ENCODE data around the gene ZNF345. TPM values are rescaled to one million over a fixed set of nuclear protein-coding genes. Genes with fewer than 3 reads are reported as not detected.

The ZNF345 gene
- total and polyA plus RNA-seq, 2 of the 8 experiments (the other 6 are each of a cell fraction or from before 2014, with no cell fraction given), result 3.2 to 5.1 TPM

GRCh38 chr19:36898422-36898821, 47.7 kb downstream of the ZNF345 start:
- no peak overlapping the region for H3K4me3 ChIP-seq (ENCODE audit: extremely low read depth in 1 of 4, insufficient read depth in 2 of 4, low read depth in 3 of 4, low read length in 4 of 4)
- no peak overlapping the region for H4K8ac ChIP-seq (ENCODE audit: extremely low read depth, insufficient read depth, low read length)
- H4K20me1 ChIP-seq (replicated peaks in 1 of 2; ENCODE audit: control insufficient read depth in 1 of 2, insufficient read depth in 2 of 2, low read length in 2 of 2), result no peaks in the 10 kb centered on the region
- no peak overlapping the region for H3K56ac ChIP-seq (replicated peaks; ENCODE audit: insufficient read length, low read depth, low read length)
- no peaks in the 10 kb centered on the region for H3K79me2 ChIP-seq (ENCODE audit: control insufficient read depth in 1 of 2, insufficient read depth in 2 of 2, low read length in 2 of 2)
- H3K9me3 ChIP-seq (ENCODE audit: insufficient read depth in 2 of 2, low read depth in 1 of 2, low read length in 1 of 2), result peaks cover 39 to 54% of the 10 kb centered on the region in 2 experiments
- H4K5ac ChIP-seq (ENCODE audit: insufficient read length, low read depth, low read length), result no peak overlapping the region
- no peak overlapping the region for H3K23ac ChIP-seq (ENCODE audit: insufficient read length)
- no peak overlapping the region for H3K14ac ChIP-seq (ENCODE audit: insufficient read length)
- H2BK5ac ChIP-seq (ENCODE audit: low read depth, low read length), result no peak overlapping the region
- H2BK12ac ChIP-seq (ENCODE audit: low read depth, low read length), result no peak overlapping the region
- H3K79me1 ChIP-seq (ENCODE audit: low read depth, low read length), result no peaks in the 10 kb centered on the region
- H3K4me2 ChIP-seq (ENCODE audit: insufficient read depth in 1 of 2, low read depth in 2 of 2, low read length in 2 of 2), result no peak overlapping the region
- no peak overlapping the region for H3K27ac ChIP-seq (ENCODE audit: low read depth, low read length)
- H2BK15ac ChIP-seq (ENCODE audit: low read length), result no peak overlapping the region
- DNase-seq (ENCODE audit: low read depth in 1 of 2, low spot score in 2 of 2) (no peak), FAIRE-seq (no peak)
- H3K4ac ChIP-seq (replicated peaks; ENCODE audit: insufficient read length, low read depth, low read length), result no peak overlapping the region
- 92% methylated on average over 4 of the region's 4 CpGs; no CpG with 5 or more reads in 1 of the 2 experiments for WGBS, 2 experiments (ENCODE audit: extremely low coverage in 1 of 2, insufficient coverage in 1 of 2, insufficient read length in 1 of 2, insufficient replicate concordance in 2 of 2, low coverage in 1 of 2, low lambda C conversion rate in 2 of 2, missing lambda C conversion rate in 1 of 2)
- H2AK5ac ChIP-seq (ENCODE audit: low read depth, low read length), result no peak overlapping the region
- no peak overlapping the region for H2BK120ac ChIP-seq (replicated peaks; ENCODE audit: low read depth, low read length)
- H3K18ac ChIP-seq (ENCODE audit: extremely low read depth, low read length), result no peak overlapping the region
- no peaks in the 10 kb centered on the region for H3K23me2 ChIP-seq (ENCODE audit: low read depth, low read length)
- H3K36me3 ChIP-seq (ENCODE audit: control insufficient read depth in 2 of 4, insufficient read depth in 4 of 4, low read length in 3 of 4), result peaks cover 0 to 31% (median 10%) of the 10 kb centered on the region in 4 experiments; a peak in 6 of 8 replicates
- no peak overlapping the region for H4K91ac ChIP-seq (replicated peaks; ENCODE audit: insufficient read length, low read length)
- H3K4me1 ChIP-seq (replicated peaks in 1 of 4; ENCODE audit: control insufficient read depth in 3 of 4, insufficient read depth in 4 of 4, low read length in 3 of 4), result no peaks in the 10 kb centered on the region
- no peak overlapping the region for H3K9ac ChIP-seq (replicated peaks in 1 of 4; ENCODE audit: extremely low read depth in 1 of 4, low read depth in 3 of 4, low read length in 3 of 4)
- H3K27me3 ChIP-seq (replicated peaks in 1 of 4; ENCODE audit: control insufficient read depth in 3 of 4, extremely low read depth in 1 of 4, insufficient read depth in 3 of 4, low read length in 3 of 4), result no peaks in the 10 kb centered on the region
- H2AFZ ChIP-seq (ENCODE audit: low read length), result no peak overlapping the region
- H2BK20ac ChIP-seq (ENCODE audit: low read length), result no peak overlapping the region
- ChIA-PET POLR2A (ENCODE audit: partially characterized antibody) (no interaction called here), CTCF (ENCODE audit: partially characterized antibody) (no interaction called here)
- TF ChIP-seq NRF1 (IDR thresholded peaks at IDR 0.05; ENCODE audit: low read depth, low read length) (no peak), SP4 (IDR thresholded peaks at IDR 0.05; ENCODE audit: low read length) (no peak), BCL11A (IDR thresholded peaks at IDR 0.05; ENCODE audit: low read depth in 2 of 2, low read length in 2 of 2) (no peak), SIRT6 (IDR thresholded peaks at IDR 0.05; ENCODE audit: low read length) (no peak), ASH2L (IDR thresholded peaks at IDR 0.05; ENCODE audit: low read length) (no peak), JUND (IDR thresholded peaks at IDR 0.05; ENCODE audit: low read length) (no peak), ZNF274 (IDR thresholded peaks at IDR 0.05; ENCODE audit: borderline replicate concordance, extremely low read depth, low read length) (no peak), CHD1 (IDR thresholded peaks at IDR 0.05; ENCODE audit: low read depth, low read length) (no peak), SAP30 (IDR thresholded peaks at IDR 0.05; ENCODE audit: insufficient read depth, insufficient replicate concordance, low read length) (no peak), HDAC2 (IDR thresholded peaks at IDR 0.05; ENCODE audit: borderline replicate concordance in 1 of 2, low read depth in 2 of 2, low read length in 2 of 2) (no peak), EZH2 (IDR thresholded peaks at IDR 0.05; ENCODE audit: low read depth, low read length, severe bottlenecking) (no peak), CTCF (IDR thresholded peaks at IDR 0.05; ENCODE audit: control extremely low read depth in 1 of 3, insufficient read depth in 1 of 3, low read depth in 1 of 3, low read length in 3 of 3) (no peak)

Measured in H1 (cell line).